ENCODE data around the gene RASA1. TPM values are rescaled to one million over a fixed set of nuclear protein-coding genes. Genes with fewer than 3 reads are reported as not detected.

The RASA1 gene
- polyA plus RNA-seq, 3 donors: 50.8 to 55.2 (median 51.9) TPM

DNA sequence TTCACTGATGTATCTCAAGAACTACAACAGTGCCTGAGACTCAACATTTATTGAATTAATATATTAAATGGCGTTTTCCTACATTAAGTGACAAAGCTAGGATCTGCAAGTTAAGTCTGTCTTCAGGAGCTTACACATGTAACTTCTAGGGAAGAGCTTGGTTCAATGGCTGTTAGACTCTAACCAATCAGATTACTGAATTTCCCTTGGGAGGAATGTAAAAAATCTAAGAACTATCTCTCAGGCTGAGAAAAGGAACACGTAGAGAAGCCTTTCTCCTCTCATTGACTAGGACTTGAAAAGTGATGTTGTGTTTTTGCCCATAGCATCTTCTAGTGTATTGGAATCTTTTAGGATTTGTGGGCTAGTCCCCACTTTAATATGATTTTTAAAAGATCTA is 91.4 kb downstream of the RASA1 start:
- no peak for DNase-seq (ENCODE audit: low read depth in 3 of 3, low spot score in 2 of 3)

DNA sequence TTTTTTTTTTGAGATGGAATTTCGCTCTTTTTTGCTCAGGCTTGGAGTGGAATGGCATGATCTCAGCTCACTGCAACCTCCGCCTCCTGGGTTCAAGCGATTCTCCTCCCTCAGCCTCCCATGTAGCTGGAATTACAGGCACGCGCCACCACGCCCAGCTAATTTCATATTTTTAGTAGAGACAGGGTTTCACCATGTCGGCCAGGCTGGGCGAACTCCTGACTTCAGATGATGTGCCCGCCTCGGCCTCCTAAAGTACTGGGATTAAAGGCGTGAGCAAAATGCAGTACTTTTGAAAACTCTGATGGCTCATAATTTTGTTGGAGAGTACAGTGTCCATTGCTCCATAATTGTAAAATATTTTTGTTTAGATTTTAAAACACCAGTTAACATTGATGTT is 92.4 kb downstream of the RASA1 start:
- DNase-seq (ENCODE audit: low read depth in 3 of 3, low spot score in 2 of 3): no peak

DNA sequence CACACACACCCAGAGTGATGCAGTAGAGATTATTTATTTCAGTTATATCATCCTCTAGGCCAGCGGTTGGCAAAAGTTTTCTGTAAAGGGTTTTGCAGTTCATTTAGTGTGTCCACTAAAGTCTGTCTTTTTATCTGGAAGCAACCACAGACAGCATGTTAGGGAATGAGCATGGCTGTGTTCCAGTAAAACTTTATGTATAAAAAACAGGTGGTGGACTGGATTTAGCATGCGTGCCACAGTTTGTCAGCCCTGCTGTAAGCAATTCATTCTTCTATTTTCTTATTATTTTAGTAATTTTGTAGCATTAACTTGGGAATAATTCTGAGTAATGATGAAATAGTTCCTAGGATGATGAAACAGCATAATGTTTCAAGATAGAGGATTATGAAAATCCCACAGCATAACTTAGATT is 93.4 kb downstream of the RASA1 start:
- no peak for DNase-seq (ENCODE audit: low read depth in 3 of 3, low spot score in 2 of 3)

DNA sequence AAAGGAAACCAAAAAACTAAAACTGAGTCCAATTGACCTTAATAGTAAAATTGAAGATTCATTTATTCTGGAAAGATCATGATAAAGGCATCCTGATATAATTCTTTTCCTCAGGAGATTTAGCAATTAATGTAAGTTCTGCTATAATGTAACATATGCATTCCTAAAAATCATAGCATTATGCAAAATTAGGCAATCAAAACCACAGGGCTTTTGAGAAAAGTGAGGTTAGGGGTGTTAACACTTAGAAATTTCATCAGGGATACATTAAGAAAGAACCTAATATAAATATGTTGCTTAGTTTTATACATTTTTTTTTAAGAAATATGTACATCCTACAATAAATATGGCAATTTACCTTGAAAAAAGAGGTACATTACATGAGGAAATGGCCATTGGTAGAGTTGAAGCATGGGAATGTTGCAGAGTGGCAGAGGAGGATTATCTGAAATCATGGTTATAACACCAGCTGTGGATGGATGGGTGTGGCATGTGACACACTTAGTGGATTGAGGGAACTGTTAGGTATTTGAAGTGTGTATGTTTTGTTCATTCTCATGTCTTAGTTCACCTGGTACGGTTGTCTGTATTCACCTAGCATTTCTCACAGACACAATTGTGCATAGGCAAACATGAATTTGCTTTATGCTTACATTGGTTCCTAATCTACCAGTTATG is 94.0 kb downstream of the RASA1 start:
- DNase-seq (ENCODE audit: low read depth in 3 of 3, low spot score in 2 of 3): no peak

GRCh38 chr5:87367243-87367642 is 99.6 kb downstream of the RASA1 start:
- DNase-seq (ENCODE audit: low read depth in 3 of 3, low spot score in 2 of 3): no peak

- no peak for DNase-seq (ENCODE audit: low read depth in 3 of 3, low spot score in 2 of 3)
Measured at GRCh38 chr5:87368601-87369000, 100.9 kb downstream of the RASA1 start.

DNA sequence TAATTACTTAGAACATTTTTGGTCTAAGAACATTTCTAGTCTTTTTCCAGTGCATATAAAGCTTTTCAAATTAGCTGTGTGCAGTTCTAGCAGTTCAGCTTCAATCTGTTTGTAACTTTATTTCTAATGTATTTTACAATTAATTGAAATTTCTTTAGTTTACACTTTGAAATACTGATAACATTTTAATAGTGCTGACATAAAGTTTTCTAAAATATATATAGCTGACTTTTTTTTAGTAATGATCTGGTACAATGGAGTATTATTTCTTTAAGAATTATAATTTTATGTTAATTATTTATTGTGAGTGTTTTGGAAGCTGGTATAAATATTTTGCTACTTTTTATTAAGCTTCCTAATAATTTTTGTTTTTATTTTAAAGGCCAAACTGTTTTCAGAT is 101.7 kb downstream of the RASA1 start:
- DNase-seq (ENCODE audit: low read depth in 3 of 3, low spot score in 2 of 3): no peak

DNA sequence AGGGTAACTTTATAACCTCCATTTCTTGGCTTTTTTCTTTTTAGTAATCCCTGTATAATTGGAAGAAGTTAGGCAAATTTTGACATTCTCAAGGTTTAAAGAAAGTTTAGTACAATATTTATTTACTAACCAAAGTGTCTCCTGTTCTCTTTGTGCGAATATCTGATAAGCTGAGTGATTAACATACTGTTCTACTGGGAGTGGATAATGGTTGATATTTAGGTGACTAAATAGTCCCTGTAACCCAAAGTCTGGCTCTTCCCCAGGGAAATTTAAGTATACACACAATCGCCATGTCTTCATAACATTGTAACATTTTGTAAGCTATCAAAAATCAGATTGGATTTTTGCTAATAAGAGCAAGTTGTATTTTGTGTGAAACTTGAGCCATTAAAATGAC is 105.0 kb downstream of the RASA1 start:
- no peak for DNase-seq (ENCODE audit: low read depth in 3 of 3, low spot score in 2 of 3)

GRCh38 chr5:87382224-87382623 is 114.5 kb downstream of the RASA1 start:
- DNase-seq (ENCODE audit: low read depth in 3 of 3, low spot score in 2 of 3): no peak

DNA sequence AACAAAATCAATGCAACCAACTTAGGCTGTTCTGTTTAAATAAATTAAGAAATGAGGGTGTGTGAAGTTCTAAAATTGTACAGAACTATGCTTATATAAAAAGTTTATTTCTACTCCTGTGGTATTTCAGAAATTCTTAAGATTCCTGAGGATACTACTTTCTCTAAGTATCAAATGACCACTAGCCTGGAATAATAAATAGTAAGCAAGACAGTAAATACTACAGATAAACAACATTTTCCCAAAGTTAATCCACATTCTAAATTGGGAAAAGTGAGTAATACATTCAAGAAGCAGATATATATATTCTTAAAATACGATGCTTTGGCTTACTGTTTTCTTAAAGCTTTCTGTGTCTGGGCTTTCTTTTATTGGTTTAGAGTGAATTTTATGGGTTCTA is 115.5 kb downstream of the RASA1 start:
- no peak for DNase-seq (ENCODE audit: low read depth in 3 of 3, low spot score in 2 of 3)

GRCh38 chr5:87385802-87386201 is 118.1 kb downstream of the RASA1 start:
- no peak for DNase-seq (ENCODE audit: low read depth in 3 of 3, low spot score in 2 of 3)

- DNase-seq (ENCODE audit: low read depth in 3 of 3, low spot score in 2 of 3): no peak
Measured at GRCh38 chr5:87388129-87388528, 120.4 kb downstream of the RASA1 start.

DNA sequence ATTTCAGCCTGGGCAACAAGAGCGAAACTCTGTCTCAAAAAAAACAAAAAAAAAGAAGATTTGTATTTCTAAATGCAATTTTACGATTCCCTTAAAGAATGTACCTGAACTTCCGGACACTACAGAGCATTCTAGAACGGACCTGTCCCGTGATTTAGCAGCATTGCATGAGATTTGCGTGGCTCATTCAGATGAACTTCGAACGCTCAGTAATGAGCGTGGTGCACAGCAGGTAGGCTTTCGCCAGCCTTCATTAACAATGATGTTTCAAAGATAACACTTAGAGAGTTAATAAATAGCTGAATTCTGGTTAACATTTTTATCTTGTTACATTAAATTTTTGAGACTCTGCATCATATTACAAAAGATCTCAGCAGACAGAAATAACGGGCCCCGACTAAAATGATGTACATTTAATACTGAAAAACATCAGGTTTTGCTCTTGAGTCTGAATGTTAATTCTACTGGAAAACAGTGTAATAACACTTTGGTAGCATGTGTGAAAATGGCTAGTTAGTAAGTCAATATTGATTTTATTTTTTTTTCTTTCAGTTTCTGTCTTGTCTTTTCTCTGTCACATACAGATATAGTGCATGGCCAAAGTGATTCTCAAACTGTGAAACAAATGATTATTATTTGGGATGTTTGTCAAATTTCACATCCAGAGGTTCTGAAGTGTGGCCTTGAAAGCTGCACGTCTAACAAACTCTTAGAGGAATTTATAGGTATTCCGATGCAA is 121.8 kb downstream of the RASA1 start:
- DNase-seq (ENCODE audit: low read depth in 3 of 3, low spot score in 2 of 3): no peak

GRCh38 chr5:87390075-87390474 is 122.4 kb downstream of the RASA1 start:
- no peak for DNase-seq (ENCODE audit: low read depth in 3 of 3, low spot score in 2 of 3)

DNA sequence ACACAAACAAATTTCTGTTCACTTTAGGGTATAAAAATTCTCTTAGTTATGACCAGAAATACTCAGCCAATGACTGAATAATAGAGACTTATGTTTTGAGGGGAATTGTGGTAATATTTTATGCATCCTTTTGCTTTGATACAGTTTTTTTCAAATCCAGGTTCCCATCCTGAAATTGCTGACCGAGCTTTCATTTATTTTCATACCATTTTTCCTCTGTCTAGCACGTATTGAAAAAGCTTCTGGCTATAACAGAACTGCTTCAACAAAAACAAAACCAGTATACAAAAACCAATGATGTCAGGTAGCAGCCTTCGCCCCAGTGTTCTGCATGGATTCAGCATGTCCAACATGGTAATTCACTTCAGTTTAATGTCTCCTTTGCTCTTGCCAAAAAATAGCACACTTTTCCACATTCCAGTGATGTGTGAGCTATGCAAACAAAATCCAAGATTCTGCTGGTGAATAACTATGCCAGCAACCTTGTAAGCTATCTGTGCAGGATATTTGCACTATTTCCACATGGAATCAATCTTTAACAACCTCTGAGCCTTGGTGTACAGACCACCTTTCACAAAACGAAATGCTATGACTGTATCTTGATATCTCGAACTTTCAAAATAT is 123.0 kb downstream of the RASA1 start:
- no peak for DNase-seq (ENCODE audit: low read depth in 3 of 3, low spot score in 2 of 3)

DNA sequence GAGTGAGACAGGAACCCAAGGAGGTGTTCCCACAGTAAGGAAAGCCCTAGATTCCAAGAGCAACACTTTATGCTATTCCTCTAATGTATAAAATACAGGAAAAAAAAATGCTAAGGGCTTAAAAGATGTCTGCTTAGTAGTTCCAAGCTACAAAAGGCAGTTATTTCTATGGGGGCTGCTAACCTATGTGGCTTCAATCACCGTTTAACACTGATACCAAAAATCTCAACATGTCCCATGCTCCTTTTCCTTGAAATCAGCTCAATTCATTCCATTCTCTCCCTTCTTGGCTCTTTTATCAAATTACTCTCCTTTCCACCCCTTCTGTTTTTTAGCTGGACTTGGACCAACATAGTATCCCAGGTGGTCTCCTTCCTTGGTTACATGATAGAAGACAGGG is 124.5 kb downstream of the RASA1 start:
- DNase-seq (ENCODE audit: low read depth in 3 of 3, low spot score in 2 of 3): no peak

DNA sequence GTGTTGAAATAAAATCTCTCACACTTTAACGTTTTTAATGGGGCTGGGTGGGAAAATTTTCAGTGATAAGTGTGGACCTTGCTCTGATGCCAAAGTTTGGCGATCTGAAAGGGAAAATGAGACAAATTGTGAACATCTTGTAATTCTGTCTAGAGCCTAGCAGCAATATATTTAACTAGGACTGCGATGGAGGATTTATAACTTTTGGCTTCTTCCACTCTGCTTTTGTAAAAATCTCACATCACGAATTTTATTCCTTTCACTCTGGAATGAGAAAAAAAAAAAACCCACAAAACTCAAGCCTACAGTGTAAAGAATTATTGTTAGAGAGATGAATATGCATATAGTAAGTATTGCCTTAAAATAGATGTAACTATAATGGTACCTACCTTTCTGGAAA is 125.1 kb downstream of the RASA1 start:
- no peak for DNase-seq (ENCODE audit: low read depth in 3 of 3, low spot score in 2 of 3)

- DNase-seq (ENCODE audit: low read depth in 3 of 3, low spot score in 2 of 3): no peak
Measured at GRCh38 chr5:87393331-87393730, 125.6 kb downstream of the RASA1 start.

DNA sequence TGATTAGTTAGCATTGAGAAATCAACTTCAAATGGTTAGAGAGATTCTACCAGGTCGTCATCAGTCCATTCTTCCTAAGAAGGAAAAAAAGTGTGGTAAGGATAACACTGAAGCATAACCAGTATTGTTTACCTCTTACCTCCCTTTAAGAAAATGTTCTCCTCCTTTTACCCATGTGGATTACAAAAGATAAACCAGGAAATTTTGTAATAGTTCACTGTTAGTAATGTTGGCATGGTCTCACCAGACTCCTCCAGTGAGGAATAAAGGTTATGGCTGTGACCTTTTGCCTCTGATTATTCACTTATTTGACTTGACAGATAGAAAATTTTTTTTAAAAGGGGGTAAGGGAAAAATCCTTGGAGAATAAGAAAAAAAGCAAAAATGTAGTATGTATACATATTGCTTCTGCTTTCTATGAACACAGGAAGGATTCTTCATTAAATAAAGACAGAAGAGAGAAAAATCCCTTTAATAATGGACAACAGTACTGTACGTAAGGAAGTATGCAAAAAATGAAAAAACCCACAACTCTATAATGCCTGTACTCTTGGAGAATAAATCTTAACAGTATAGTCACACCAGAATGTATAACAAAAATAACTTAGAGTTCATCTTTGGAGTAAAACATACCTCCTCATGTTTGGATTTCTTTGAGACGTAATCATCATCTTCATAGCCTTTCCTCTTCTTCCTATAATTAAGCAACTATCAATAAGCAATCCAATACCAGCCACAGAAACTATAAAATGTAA is 126.9 kb downstream of the RASA1 start:
- no peak for DNase-seq (ENCODE audit: low read depth in 3 of 3, low spot score in 2 of 3)

DNA sequence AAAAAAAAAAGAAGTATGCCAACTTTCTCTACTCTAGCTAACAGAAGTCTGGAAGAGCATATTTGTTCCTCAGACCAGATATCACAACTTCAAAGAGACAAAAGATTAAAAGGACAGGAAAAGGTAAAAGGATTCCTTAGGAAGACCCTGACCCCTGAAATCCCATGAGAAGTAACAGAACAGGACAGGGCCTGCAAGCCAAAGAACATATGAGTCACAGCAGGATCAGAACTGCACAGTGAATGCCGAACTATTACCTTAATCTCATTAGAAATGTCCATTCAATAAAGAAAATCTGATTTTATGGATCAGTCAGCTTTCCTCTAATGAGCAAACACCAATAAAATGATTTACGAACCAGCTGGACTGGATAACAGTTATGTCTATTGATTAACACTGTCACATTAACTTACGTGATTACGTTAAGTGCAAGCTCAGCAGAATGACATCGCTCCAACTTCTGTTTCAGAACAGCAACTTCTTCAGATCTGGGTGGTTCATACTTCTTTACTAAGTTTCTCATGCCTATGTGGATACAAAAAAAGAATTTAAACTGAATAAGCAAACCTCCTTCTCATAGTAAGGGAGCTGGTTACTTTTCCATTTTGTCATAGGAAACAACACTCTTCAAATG is 131.4 kb downstream of the RASA1 start:
- no peak for DNase-seq (ENCODE audit: low read depth in 3 of 3, low spot score in 2 of 3)

DNA sequence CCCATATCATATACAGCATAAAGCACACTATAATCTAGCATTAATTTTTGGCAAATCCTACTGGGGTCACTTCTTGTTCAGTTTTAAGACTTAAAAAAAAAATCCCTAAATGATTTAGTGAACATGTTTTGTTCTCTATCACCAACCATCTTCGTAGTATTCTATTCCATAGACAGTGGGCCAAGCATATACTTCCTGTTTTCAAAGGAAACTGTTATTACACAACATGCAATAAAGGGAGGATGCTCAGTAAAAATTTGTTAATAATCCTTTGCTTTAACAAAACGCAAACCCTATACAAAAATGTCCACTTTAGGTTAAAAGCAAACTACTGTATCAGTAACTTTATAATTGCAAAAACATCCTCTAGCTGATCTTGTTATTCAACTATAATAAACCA is 132.0 kb downstream of the RASA1 start:
- no peak for DNase-seq (ENCODE audit: low read depth in 3 of 3, low spot score in 2 of 3)
